Measurements from ENCODE around the gene THBD.
"Not testable (repeated sequence)": the region's sequence is repeated elsewhere in the genome, so short reads cannot be mapped to it uniquely, and the experiment has no call there.

THBD gene

GRCh38 chr20:23033918-23034317, 15.6 kb downstream of the THBD start:
- DNase-seq = no peak

DNA sequence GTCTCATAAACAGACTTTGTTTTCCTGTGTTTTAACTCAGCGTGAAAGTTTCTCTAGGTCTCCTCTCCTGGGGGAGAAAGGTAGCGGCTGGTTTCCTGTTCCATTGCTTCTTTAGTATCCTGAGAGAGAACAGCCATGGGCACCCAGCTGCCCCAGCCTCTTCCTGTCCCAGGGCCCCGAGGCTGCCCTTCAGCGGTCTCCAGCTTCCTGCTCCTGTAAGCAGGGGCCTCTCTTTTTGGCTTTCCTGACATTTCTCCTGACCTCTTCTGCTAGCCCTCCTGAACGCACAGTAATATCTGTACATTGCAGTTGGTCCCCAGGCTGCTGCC, 16.8 kb downstream of the THBD start:
- DNase-seq = no peak

GRCh38 chr20:23032056-23032749, 17.3 kb downstream of the THBD start:
- no peak for DNase-seq

DNA sequence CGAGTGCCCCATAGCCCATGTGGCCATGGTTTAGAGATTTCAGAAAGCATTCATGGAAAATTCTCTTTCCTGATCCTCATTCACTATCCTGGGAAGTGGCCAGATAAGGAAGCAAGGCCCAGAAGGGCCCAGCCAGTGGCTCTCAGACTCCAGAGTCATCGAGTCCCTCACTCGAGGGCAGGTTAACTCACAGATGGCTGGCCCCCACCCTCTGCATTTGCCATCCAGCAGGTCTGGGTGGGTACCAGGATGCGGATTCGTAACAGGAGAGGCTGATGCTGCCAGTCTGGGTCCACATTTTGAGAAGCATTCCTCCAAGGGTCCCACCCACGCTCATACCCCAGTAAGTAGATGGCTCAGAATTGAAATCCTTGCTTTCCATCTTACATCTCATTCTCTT, 18.1 kb downstream of the THBD start:
- no peak for DNase-seq

GRCh38 chr20:23029324-23029723, 20.1 kb downstream of the THBD start:
- DNase-seq = no peak

DNA sequence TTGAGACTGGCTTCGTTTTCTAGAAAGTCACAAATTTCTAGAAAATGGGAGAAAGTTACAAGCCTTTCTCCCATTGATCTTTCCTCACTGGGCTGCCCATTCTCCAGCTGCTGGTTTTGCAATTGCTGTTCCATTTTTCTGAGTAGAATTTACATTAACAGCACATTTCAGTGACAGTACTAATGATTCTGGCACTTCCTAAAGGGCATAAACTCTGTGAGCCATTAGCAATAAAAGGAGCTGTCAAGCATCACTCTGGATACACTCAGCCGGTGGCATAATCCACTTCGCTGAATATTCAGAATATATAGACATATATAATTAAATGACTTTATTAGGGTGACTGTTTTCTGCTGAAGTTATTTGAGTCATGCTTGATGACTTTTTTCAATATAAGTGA, 21.1 kb downstream of the THBD start:
- no peak for DNase-seq

- no peak for DNase-seq
Measured at GRCh38 chr20:23027721-23028120, 21.8 kb downstream of the THBD start.

GRCh38 chr20:23025503-23025902, 24.0 kb downstream of the THBD start:
- not testable (repeated sequence) for DNase-seq

DNA sequence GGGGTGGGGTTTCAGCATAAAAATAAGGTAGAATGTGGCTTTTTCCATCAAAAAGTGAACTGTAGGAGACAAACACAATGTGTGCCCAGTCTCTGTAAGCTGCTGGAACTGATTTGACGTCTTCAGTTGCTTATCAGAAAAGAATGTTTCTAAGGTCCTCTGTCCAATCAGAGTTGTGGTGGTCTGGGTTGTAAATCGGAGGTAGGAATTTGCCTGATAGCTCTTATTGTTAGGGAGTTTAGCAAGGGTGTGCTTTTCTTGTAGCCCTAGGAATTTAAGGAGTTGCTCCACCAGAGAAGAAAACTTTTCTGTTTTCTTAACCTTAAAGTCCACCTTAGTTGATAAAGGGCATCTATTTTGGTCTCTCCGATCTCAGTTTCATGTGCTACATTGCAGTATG, 24.8 kb downstream of the THBD start:
- no peak for DNase-seq

DNA sequence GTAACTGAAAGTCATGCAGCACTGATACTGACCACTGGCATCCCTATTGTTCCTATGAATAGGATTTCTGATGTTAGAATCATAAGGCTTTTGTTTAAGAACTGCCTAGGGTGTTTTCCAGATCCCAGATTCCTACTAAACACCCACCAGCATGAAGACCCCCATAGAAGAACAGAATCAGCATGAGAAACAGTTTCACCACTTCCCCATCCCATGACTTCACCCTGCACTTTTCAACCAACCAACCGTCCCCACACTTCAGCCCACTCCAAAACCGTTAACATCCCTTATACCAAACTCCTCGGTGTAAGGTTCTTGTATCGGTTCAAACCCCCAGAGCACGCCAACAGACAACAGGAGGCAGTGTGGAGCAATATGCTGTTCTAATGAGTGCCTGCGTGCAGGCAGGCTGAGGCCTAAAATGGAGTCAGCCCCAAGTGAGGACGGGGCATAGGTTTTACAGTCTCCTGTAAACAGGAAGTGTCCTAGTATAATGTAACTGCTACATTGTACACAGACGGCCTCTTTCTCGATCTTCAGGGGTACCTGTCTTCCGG, 25.8 kb downstream of the THBD start:
- no peak for DNase-seq

GRCh38 chr20:23022849-23023248, 26.6 kb downstream of the THBD start:
- no peak for DNase-seq

- DNase-seq = no peak
Measured at GRCh38 chr20:23021951-23022350, 27.5 kb downstream of the THBD start.

- DNase-seq = no peak
Measured at GRCh38 chr20:23021541-23021940, 27.9 kb downstream of the THBD start.

DNA sequence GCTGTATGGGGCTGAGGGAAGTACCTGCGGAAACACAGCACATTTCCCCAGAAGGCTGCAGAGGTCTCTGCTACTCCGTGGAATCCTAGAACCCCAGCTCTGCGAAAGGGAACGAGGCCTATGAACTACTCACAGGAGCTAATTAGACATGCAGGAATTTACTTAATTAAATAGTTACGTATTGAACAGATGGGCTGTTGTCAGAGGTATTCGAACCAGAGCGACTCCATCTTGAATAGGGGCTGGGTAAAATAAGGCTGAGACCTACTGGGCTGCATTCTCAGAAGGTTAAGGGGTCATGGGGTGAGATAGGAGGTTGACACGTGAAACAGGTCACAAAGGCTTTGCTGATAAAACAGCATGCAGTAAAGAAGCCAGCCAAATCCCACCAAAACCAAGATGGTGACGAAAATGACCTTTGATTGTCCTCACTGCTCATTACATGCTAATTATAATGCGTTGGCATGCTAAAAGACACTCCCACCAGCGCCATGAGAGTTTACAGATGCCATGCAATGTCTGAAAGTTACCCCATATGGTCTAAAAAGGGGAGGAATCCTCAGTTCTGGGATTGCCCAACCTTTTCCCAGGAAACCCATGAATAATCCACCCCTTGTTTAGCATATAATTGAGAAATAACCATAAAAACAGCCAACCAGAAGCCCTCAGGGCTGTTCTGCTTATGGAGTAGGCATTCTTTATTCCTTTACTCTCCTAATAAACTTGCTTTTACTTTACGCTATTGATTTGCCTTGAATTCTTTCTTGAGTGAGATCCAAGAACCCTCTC, 29.0 kb downstream of the THBD start:
- DNase-seq = no peak

DNA sequence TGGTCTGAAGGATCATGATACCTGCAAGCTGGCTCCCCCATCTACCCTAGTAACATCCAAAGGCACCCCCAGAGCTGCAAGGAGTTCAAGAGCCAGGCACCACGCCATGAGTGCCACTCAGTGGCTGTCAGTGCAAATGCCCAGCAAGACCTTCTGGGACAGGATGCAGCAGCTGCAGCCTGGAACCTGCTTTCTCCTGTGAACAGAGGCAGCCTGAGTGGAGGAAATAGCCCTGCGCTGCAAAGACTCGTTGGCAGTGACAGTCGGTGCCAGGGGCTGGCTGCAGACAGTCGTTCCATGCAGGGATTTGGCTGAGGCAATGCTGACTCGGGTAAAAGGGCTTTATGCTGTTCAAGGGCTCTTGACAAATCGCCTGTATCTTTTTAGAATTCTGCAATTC, 30.1 kb downstream of the THBD start:
- no peak for DNase-seq

GRCh38 chr20:23018941-23019340, 30.5 kb downstream of the THBD start:
- DNase-seq = no peak

DNA sequence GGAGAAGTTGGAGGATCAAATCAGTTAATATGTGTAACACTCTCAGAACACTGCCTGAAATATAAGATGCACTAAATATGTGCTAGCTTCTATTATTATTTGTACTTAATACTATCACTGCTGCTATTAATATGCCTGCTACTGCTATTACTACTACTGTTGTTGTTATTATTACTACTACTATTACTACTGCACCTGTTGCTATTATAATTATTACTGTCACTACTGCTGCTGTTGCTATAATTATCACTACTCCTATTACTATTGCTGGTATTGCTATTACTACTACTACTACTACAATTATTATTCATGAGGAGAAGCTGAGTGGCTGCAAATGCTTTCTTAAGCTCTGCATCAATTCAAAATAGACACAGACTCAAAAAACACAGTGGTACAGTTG, 31.0 kb downstream of the THBD start:
- DNase-seq = no peak

DNA sequence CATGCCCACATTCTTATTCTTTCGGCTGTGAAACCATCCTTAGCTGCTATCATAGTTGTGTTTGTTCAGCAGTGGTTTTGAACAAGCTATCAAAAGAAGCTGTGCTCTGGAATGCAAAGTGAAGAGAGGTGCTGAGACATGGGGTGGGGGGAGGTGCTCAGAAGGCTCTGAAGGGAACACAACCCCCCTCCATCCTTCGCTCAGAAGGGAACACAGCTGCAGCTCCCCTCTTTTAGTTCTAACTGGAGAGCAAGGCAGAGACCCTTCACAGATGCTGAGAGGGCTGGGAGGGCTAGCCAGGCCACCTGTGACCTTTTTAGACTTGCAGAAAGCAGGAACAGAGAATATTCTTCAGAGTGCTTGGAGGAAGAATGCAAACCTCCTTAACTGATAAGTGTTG, 32.0 kb downstream of the THBD start:
- DNase-seq = no peak

GRCh38 chr20:23013429-23013828, 36.0 kb downstream of the THBD start:
- no peak for DNase-seq

DNA sequence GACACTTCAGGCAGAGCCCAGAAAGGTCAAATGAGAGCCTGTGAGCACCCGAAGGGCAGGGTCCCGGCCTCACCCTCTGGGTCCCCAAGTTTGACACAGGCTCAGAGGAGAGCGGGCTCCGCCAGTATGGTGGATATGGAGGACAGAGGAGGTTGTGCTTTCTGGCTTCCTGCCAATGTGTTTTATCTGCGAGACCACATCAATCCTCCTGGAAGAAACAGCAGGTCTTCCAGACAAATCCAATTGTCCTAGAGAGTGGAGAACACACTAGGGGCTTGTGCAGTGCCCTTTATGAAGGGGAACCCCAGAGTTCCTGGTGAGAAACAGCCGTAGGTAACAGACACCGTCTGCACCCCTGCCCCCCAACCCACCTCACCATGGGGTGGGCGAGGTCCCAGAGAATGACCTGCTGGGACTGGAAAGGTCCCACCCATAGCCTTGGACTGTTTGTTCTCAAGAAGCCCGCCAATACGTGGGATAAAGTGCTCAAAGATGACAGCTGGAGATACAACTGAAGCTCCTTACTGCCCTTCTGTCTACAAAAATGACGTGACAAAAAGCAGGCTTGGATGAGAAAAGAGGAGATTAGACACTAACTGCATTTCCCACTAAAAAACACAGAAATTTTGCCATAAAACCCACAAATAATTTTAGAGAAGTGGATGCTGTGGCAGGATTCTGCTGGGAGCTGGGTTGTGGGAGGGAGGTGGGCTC, 38.3 kb downstream of the THBD start:
- DNase-seq = no peak

GRCh38 chr20:23010096-23010495, 39.4 kb downstream of the THBD start:
- no peak for DNase-seq

- DNase-seq = no peak
Measured at GRCh38 chr20:23009636-23010035, 39.8 kb downstream of the THBD start.

GRCh38 chr20:23008667-23009066, 40.8 kb downstream of the THBD start:
- no peak for DNase-seq
